ENCODE results near the gene ANK3.
A peak's percentile ranks its signal among the peaks of the same experiment; 100 is the strongest.

The ANK3 gene

GRCh38 chr10:60320666-60321065 is 69.0 kb downstream of the ANK3 start:
- Mint-ChIP-seq H3K4me1 (peaks cover 2% of the 10 kb centered on the region), H3K36me3 (ENCODE audit: low read depth) (no peaks in the 10 kb centered on the region), H3K4me3 (no peak overlapping the region), H3K27me3 (ENCODE audit: low read depth) (peaks cover 7% of the 10 kb centered on the region), H3K27ac (no peak overlapping the region), H3K9me3 (no peaks in the 10 kb centered on the region)
- TF ChIP-seq CTCF (IDR thresholded peaks at IDR 0.05; ENCODE audit: unreplicated experiment in 3 of 3): no peak

- H3K9me3 Mint-ChIP-seq: no peaks in the 10 kb centered on the region
- peaks cover 7% of the 10 kb centered on the region for H3K27me3 Mint-ChIP-seq (ENCODE audit: low read depth)
- TF ChIP-seq CTCF (IDR thresholded peaks at IDR 0.05; ENCODE audit: unreplicated experiment in 3 of 3): no peak
- H3K36me3 Mint-ChIP-seq (ENCODE audit: low read depth): no peaks in the 10 kb centered on the region
- H3K27ac Mint-ChIP-seq: peak overlapping the region in 1 of 3 experiments; percentile 2
- H3K4me3 Mint-ChIP-seq: no peak overlapping the region
- peaks cover 26% of the 10 kb centered on the region for H3K4me1 Mint-ChIP-seq
These were observed 73.6 kb downstream of the ANK3 start for GRCh38 chr10:60316029-60316428.

- H3K27me3 Mint-ChIP-seq (ENCODE audit: low read depth): peaks cover 7% of the 10 kb centered on the region
- H3K36me3 Mint-ChIP-seq (ENCODE audit: low read depth): no peaks in the 10 kb centered on the region
- peaks cover 33% of the 10 kb centered on the region for H3K4me1 Mint-ChIP-seq
- H3K9me3 Mint-ChIP-seq: no peaks in the 10 kb centered on the region
- no peak overlapping the region for H3K4me3 Mint-ChIP-seq
- peak overlapping the region in 2 of 3 experiments; percentile 30 to 83 for H3K27ac Mint-ChIP-seq
- no peak for TF ChIP-seq CTCF (IDR thresholded peaks at IDR 0.05; ENCODE audit: unreplicated experiment in 3 of 3)
These were observed 74.4 kb downstream of the ANK3 start for GRCh38 chr10:60315311-60315710.

- Mint-ChIP-seq H3K4me3 (no peak overlapping the region), H3K27ac (peak overlapping the region; percentile 26 to 83 (median 65)), H3K9me3 (no peaks in the 10 kb centered on the region), H3K36me3 (ENCODE audit: low read depth) (no peaks in the 10 kb centered on the region), H3K4me1 (peaks cover 35% of the 10 kb centered on the region), H3K27me3 (ENCODE audit: low read depth) (no peaks in the 10 kb centered on the region)
- TF ChIP-seq CTCF (IDR thresholded peaks at IDR 0.05; ENCODE audit: unreplicated experiment in 3 of 3): no peak
These were observed 75.4 kb downstream of the ANK3 start for GRCh38 chr10:60314069-60314940.

GRCh38 chr10:60313589-60313952 is 76.1 kb downstream of the ANK3 start:
- H3K4me1 Mint-ChIP-seq: peaks cover 35% of the 10 kb centered on the region
- no peak for TF ChIP-seq CTCF (IDR thresholded peaks at IDR 0.05; ENCODE audit: unreplicated experiment in 3 of 3)
- H3K36me3 Mint-ChIP-seq (ENCODE audit: low read depth): no peaks in the 10 kb centered on the region
- no peaks in the 10 kb centered on the region for H3K27me3 Mint-ChIP-seq (ENCODE audit: low read depth)
- no peaks in the 10 kb centered on the region for H3K9me3 Mint-ChIP-seq
- peak overlapping the region; percentile 10 to 83 (median 65) for H3K27ac Mint-ChIP-seq
- peak overlapping the region in 2 of 3 experiments; percentile 1 to 4 for H3K4me3 Mint-ChIP-seq

All from nephron (organoid).